PC-3 (cell line): ENCODE data around the gene MOGAT3. TPM values are rescaled to one million over a fixed set of nuclear protein-coding genes. Genes with fewer than 3 reads are reported as not detected.

Source experiments
- ATAC-seq: fragments of 200-7000 bp; cut with Tn5 transposase; 2 replicates; pipeline ENCODE4 v1.9.1; 2020; ENCODE audit warnings: mild to moderate bottlenecking, moderate library complexity
- BruUV-seq: library from RNA; stranded (reverse); fragments of 400-500 nt; replicated peaks from 2 replicates; lab custom pipeline; 2021; lab: Mats Ljungman, UMichigan
- CTCF ChIA-PET: fragments of 300-600 bp; sonication (Branson Sonifier 250); formaldehyde crosslinking; loops from one replicate; lab custom pipeline; 2022; ENCODE audit warnings: antibody characterized with exemption; lab: Charles Lee
- POLR2A ChIA-PET: fragments of 300-600 bp; sonication (Branson Sonifier 250); formaldehyde crosslinking; loops from one replicate; lab custom pipeline; 2022; ENCODE audit warnings: antibody characterized with exemption; ENCODE audit not compliant: unreplicated experiment; lab: Charles Lee
- DNase-seq: peaks from one replicate; pipeline ENCODE4 v3.0.0-alpha.2; 2015
- H2AFZ ChIP-seq: fragments of 300-600 bp; sonication (generic); 2 replicates; pipeline ENCODE4 v1.6.0; 2016; ENCODE audit warnings: antibody characterized with exemption, low read length
- H3F3A ChIP-seq: fragments of 300-600 bp; sonication (generic); one replicate; pipeline ENCODE4 v1.6.0; 2017; ENCODE audit warnings: antibody characterized with exemption, low read length, control low read depth, mild to moderate bottlenecking; ENCODE audit not compliant: unreplicated experiment
- H3K27ac ChIP-seq: fragments of 300-600 bp; sonication (generic); 2 replicates; pipeline ENCODE4 v1.5.1; 2016; ENCODE audit warnings: mild to moderate bottlenecking, low read length
- H3K27me3 ChIP-seq: fragments of 300-600 bp; sonication (generic); 2 replicates; pipeline ENCODE4 v1.6.1; 2016; ENCODE audit warnings: low read length, mixed read lengths
- H3K36me3 ChIP-seq: fragments of 300-600 bp; sonication (generic); 2 replicates; pipeline ENCODE4 v1.6.1; 2016; ENCODE audit warnings: low read depth, mixed run types, low read length, mixed read lengths
- H3K4me1 ChIP-seq: fragments of 300-600 bp; sonication (generic); 2 replicates; pipeline ENCODE4 v1.5.1; 2016; ENCODE audit warnings: low read length; ENCODE audit not compliant: insufficient read depth
- H3K4me2 ChIP-seq: fragments of 300-600 bp; sonication (generic); 2 replicates; pipeline ENCODE4 v1.6.0; 2016; ENCODE audit warnings: low read length
- H3K4me3 ChIP-seq: fragments of 300-600 bp; sonication (generic); 2 replicates; pipeline ENCODE4 v1.5.1; 2016; ENCODE audit warnings: mild to moderate bottlenecking, low read length, mixed read lengths
- H3K79me2 ChIP-seq: fragments of 300-600 bp; sonication (generic); 2 replicates; pipeline ENCODE4 v1.6.1; 2017; ENCODE audit warnings: low read length, mixed read lengths
- H3K9ac ChIP-seq: fragments of 300-600 bp; sonication (generic); 2 replicates; pipeline ENCODE4 v1.6.0; 2016; ENCODE audit warnings: mild to moderate bottlenecking, low read length
- H3K9me2 ChIP-seq: fragments of 300-600 bp; sonication (generic); replicated peaks from 2 replicates; pipeline ENCODE4 v1.6.1; 2016; ENCODE audit warnings: mixed run types, low read length, mixed read lengths
- H3K9me3 ChIP-seq: fragments of 300-600 bp; sonication (generic); 2 replicates; pipeline ENCODE4 v1.6.1; 2016; ENCODE audit warnings: low read length, mixed read lengths
- H4K20me1 ChIP-seq: fragments of 300-600 bp; sonication (generic); 2 replicates; pipeline ENCODE4 v1.6.1; 2016; ENCODE audit warnings: low read length, mixed read lengths
- EZH2 ChIP-seq: fragments of 300-600 bp; sonication (generic); IDR thresholded peaks from one replicate; pipeline ENCODE4 v1.6.1; 2017; ENCODE audit warnings: antibody characterized with exemption, mild to moderate bottlenecking, low read length; ENCODE audit not compliant: unreplicated experiment
- EZH2phosphoT487 ChIP-seq: fragments of 300-600 bp; sonication (generic); IDR thresholded peaks from 2 replicates; pipeline ENCODE4 v1.6.1; 2018; ENCODE audit warnings: mild to moderate bottlenecking, antibody characterized with exemption, low read length, borderline replicate concordance
- intact Hi-C: fragments of 100-400 bp; cut with micrococcal nuclease; formaldehyde crosslinking; loops from 2 replicates; pipeline ENCODE4 v1.9.0; 2023
- total RNA-seq: library from RNA; depleted of rRNA; stranded (reverse); fragments of >200 nt; gene quantifications from 2 replicates; pipeline ENCODE4 v1.2.3, GENCODE V29; 2014
- TF ChIP-seq, protein P1 (sequence below): fragments of 300-600 bp; sonication (generic); conservative IDR thresholded peaks from 2 replicates; pipeline ENCODE4 v1.5.1; 2017; ENCODE audit warnings: antibody characterized with exemption, low read depth, mild to moderate bottlenecking, low read length

The MOGAT3 gene
- total RNA-seq, 1 experiment from 2014 or later = not detected

DNA sequence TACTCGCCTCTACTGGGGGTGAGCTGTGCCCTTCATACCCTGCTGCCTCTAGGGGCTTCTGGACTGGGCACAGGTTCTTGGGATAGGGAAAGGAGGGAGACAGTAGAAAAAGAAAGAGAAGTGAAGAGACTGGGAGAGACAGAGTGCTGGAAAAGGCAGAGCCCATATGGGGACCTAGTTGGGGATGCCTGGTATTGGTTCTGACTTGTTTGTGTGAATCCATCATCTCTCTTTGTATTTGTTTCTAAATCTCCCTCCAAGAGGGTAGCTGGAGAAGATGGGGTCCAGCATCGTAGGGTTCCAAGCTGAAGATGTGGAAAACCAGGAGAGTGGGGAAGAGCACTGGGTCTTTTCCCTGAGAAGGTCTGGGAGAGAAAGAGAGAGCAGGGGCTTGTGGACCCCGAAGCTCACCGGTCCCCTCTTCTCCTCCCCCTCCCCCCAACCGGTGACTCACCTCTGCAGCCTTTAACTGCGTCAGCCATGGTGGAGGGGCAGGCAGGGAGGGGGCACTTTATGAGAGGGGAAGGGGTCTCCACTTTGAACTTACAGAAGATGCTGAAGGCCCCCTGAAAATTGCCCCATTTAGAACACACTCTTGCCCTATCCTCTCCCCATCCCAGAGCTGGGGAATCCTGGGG, 32.3 kb downstream of the MOGAT3 start:
- H3K36me3 ChIP-seq = no peaks in the 10 kb centered on the region
- BruUV-seq = no TSS peak
- DNase-seq (no peak), ATAC-seq (no peak)
- no peak overlapping the region for H3K4me3 ChIP-seq
- no peak for TF ChIP-seq EZH2phosphoT487
- TF ChIP-seq, protein P1, sequence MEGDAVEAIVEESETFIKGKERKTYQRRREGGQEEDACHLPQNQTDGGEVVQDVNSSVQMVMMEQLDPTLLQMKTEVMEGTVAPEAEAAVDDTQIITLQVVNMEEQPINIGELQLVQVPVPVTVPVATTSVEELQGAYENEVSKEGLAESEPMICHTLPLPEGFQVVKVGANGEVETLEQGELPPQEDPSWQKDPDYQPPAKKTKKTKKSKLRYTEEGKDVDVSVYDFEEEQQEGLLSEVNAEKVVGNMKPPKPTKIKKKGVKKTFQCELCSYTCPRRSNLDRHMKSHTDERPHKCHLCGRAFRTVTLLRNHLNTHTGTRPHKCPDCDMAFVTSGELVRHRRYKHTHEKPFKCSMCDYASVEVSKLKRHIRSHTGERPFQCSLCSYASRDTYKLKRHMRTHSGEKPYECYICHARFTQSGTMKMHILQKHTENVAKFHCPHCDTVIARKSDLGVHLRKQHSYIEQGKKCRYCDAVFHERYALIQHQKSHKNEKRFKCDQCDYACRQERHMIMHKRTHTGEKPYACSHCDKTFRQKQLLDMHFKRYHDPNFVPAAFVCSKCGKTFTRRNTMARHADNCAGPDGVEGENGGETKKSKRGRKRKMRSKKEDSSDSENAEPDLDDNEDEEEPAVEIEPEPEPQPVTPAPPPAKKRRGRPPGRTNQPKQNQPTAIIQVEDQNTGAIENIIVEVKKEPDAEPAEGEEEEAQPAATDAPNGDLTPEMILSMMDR = no peak
- no peak for TF ChIP-seq EZH2
- no peaks in the 10 kb centered on the region for H3F3A ChIP-seq
- H3K4me1 ChIP-seq = peaks cover 48% of the 10 kb centered on the region
- no peak overlapping the region for H3K4me2 ChIP-seq
- CTCF ChIA-PET = interaction anchor here (0.6 kb wide), 1 partner anchor 12 kb away, joined by 3 read pairs; no protein-coding TSS in a partner anchor
- no peaks in the 10 kb centered on the region for H3K79me2 ChIP-seq
- no peak overlapping the region for H3K27ac ChIP-seq
- no peaks in the 10 kb centered on the region for H3K9me3 ChIP-seq
- H2AFZ ChIP-seq = no peak overlapping the region
- no peaks in the 10 kb centered on the region for H3K9me2 ChIP-seq
- intact Hi-C loops = loop anchor here (1.0 kb wide), 1 partner anchor 24 kb away; no protein-coding TSS in a partner anchor
- H3K9ac ChIP-seq = no peak overlapping the region
- peaks cover 61% of the 10 kb centered on the region for H3K27me3 ChIP-seq
- H4K20me1 ChIP-seq = no peaks in the 10 kb centered on the region
- POLR2A ChIA-PET = no interaction called here

DNA sequence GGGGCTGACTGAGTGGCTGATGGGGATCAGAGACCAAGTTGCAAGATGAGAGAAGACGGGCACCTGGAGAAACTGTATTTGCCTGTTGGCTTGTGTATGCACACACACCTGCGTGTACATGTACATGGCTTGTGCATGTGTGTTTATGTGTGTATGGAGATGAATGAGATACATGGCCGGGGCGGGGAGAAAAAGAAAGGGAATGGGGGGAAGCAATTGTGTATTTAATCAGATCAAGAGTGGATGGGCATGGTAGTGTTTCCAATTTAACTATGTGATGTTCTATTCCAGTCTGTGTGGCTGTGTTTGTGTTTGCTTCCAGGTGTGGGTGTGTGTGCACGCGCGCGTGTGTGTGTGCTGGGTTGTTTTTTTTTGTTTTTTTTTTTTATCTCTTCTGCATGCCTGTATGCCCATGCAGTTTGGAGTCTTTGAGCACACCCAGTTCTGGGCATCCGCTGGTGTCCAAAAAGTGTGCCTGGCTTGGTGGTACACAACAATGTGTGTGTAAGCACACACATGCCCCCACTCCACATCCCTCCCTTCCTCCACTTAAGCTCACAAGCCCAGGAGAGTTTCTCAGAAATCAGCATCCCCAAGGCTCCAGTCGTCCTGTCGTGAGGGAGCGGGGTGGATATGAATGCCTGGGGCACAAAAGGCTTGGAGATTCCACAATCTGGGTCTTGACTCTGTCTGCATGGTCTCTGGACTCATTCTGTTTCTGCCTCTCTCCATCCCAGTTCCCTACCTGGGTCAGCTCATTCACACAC, 33.0 kb downstream of the MOGAT3 start:
- no peak overlapping the region for H3K4me3 ChIP-seq
- ATAC-seq (no peak), DNase-seq (no peak)
- BruUV-seq = no TSS peak
- no peaks in the 10 kb centered on the region for H3K9me3 ChIP-seq
- H3K9ac ChIP-seq = no peak overlapping the region
- no peaks in the 10 kb centered on the region for H3K36me3 ChIP-seq
- peaks cover 58% of the 10 kb centered on the region for H3K27me3 ChIP-seq
- H3K27ac ChIP-seq = no peak overlapping the region
- H3F3A ChIP-seq = no peaks in the 10 kb centered on the region
- TF ChIP-seq EZH2 (no peak), EZH2phosphoT487 (no peak)
- TF ChIP-seq, protein P1 = no peak
- CTCF ChIA-PET = interaction anchor here (0.6 kb wide), 1 partner anchor 11 kb away, joined by 3 read pairs; no protein-coding TSS in a partner anchor
- H3K4me1 ChIP-seq = peaks cover 44% of the 10 kb centered on the region
- no peaks in the 10 kb centered on the region for H4K20me1 ChIP-seq
- H3K79me2 ChIP-seq = no peaks in the 10 kb centered on the region
- no peak overlapping the region for H2AFZ ChIP-seq
- no peaks in the 10 kb centered on the region for H3K9me2 ChIP-seq
- H3K4me2 ChIP-seq = no peak overlapping the region
- intact Hi-C loops = no loop called here
- POLR2A ChIA-PET = no interaction called here
